Stomach (tissue), 4 donors: ENCODE data around the gene DRICH1.

Source experiments
- EP300 ChIP-seq: sonication (generic); formaldehyde crosslinking; IDR thresholded peaks from one replicate; pipeline ENCODE4 v1.6.1; 2017; ENCODE audit warnings: antibody characterized with exemption
- POLR2A ChIP-seq, 4 donors: fragments of 450-650 bp; IDR thresholded peaks; one replicate each; pipeline ENCODE4 v1.6.1; 2016; ENCODE audit warnings: antibody characterized with exemption in 4 of 4, control low read depth in 2 of 4, mild to moderate bottlenecking in 1 of 4, moderate library complexity in 1 of 4
- POLR2AphosphoS5 ChIP-seq, 3 donors: sonication (generic); formaldehyde crosslinking; IDR thresholded peaks; one replicate each; pipeline ENCODE4 v1.6.1; 2016; ENCODE audit warnings: antibody characterized with exemption in 3 of 3
- TF ChIP-seq, protein P1 (sequence below), 7 experiments: fragments of 450-650 bp in 4 of 7; fragments of 200-600 bp in 3 of 7; sonication (generic) in 3 of 7; IDR thresholded peaks; one replicate each; pipeline ENCODE4 v1.5.1; 2016 to 2019; ENCODE audit warnings: antibody characterized with exemption in 7 of 7, control low read depth in 2 of 7, mild to moderate bottlenecking in 1 of 7

DNA sequence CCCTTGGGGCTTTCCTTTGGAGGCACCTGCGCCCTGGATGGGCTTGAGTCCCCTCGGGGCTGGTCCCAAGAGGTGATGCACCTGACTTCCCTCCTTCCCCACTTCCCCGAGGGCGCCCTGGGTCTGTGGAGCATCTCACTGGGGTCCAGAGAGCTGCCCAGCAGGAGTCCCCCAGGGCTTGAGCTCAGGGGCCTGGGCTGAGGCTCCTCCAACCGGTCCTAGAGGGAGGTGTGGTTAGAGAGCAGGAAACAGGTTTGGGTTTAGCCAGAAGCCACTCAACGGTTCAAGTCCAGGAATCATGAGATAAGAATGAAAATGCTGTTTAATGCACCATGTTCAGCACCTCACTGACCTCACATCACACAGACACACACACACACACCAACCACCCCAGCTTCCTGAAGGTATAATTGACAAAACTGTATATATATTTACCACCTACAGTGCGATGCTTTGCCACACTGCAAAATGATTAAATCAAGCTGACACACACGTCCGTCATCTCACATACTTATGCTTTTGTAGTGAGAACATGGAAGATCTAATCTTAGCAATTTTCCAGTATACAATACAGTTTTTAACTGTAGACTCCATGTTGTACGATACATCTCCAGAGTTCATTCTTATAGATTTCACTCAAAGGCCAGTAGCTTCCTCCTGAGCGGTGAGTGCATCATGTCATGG lies 51.4 kb downstream of the DRICH1 start:
- TF ChIP-seq, protein P1, sequence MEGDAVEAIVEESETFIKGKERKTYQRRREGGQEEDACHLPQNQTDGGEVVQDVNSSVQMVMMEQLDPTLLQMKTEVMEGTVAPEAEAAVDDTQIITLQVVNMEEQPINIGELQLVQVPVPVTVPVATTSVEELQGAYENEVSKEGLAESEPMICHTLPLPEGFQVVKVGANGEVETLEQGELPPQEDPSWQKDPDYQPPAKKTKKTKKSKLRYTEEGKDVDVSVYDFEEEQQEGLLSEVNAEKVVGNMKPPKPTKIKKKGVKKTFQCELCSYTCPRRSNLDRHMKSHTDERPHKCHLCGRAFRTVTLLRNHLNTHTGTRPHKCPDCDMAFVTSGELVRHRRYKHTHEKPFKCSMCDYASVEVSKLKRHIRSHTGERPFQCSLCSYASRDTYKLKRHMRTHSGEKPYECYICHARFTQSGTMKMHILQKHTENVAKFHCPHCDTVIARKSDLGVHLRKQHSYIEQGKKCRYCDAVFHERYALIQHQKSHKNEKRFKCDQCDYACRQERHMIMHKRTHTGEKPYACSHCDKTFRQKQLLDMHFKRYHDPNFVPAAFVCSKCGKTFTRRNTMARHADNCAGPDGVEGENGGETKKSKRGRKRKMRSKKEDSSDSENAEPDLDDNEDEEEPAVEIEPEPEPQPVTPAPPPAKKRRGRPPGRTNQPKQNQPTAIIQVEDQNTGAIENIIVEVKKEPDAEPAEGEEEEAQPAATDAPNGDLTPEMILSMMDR (IDR thresholded peaks at IDR 0.05): no peak
- no peak for TF ChIP-seq POLR2A (IDR thresholded peaks at IDR 0.05)
- no peak for TF ChIP-seq EP300
- no peak for TF ChIP-seq POLR2AphosphoS5 (IDR thresholded peaks at IDR 0.05)
